ENCODE measurements around the gene POLR2A. TPM values are rescaled to one million over a fixed set of nuclear protein-coding genes. Genes with fewer than 3 reads are reported as not detected.
A peak's percentile ranks its signal among the peaks of the same experiment; 100 is the strongest.

The POLR2A gene
- total RNA-seq, 2 experiments from 2014 or later, result 219 to 223 TPM

DNA sequence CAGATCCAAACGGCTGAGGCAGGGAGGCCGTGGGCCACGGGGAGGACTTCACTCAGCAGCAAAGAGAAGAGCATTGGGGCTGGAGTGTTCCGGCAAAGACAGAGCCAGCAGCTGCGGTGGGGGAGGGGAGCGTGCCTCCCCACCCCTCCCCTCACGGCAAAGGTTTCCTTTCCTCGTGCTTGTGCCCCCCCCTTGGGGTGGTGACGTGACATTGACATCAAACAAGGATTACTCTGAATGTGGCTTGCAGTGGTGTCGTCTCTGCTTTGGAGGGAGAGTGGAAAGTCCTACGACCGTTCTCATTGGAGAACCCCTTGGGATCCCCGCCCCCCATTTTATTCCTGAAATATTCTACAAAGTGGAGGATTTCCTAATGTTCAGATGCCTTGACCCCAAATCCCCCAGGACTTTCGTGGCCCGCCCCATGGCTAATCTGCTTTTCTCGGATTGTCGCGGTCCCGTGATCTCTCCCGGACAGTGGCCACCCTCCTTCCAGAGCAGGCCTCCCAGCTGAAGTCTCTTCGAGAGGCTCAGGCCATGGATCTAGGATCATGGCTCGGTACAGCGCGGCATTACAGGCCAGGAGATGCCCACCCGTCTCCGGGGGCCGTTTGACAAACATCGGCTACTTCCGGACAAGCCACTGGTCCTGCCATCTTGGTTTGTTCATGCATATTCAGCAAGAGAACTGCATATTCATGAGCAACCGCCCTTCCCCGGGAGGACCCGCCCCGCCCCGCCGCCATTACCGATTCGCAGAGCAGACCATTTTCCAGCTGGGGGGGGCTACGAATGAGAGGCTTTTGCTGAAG, 705 bp upstream of the POLR2A start:
- peak overlapping the region; percentile 96 for H3K4me3 Mint-ChIP-seq
- POLR2A ChIA-PET, result interaction anchor here (0.7 to 4.2 kb wide), 27 partner anchors 11 to 235 kb away, joined by 3 to 55 read pairs (median 7); partner anchors contain the start of genes ACAP1, FGF11, MPDU1 and PLSCR3
- peak overlapping the region; percentile 99 for H3K27ac Mint-ChIP-seq
- DNase-seq, result peak; percentile 98
- TF ChIP-seq, protein P1, sequence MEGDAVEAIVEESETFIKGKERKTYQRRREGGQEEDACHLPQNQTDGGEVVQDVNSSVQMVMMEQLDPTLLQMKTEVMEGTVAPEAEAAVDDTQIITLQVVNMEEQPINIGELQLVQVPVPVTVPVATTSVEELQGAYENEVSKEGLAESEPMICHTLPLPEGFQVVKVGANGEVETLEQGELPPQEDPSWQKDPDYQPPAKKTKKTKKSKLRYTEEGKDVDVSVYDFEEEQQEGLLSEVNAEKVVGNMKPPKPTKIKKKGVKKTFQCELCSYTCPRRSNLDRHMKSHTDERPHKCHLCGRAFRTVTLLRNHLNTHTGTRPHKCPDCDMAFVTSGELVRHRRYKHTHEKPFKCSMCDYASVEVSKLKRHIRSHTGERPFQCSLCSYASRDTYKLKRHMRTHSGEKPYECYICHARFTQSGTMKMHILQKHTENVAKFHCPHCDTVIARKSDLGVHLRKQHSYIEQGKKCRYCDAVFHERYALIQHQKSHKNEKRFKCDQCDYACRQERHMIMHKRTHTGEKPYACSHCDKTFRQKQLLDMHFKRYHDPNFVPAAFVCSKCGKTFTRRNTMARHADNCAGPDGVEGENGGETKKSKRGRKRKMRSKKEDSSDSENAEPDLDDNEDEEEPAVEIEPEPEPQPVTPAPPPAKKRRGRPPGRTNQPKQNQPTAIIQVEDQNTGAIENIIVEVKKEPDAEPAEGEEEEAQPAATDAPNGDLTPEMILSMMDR (IDR thresholded peaks at IDR 0.05), result no peak
- H3K9me3 Mint-ChIP-seq, result no peaks in the 10 kb centered on the region
- intact Hi-C loops (cut with micrococcal nuclease), result loop anchor here (5.0 to 10.0 kb wide), 2 partner anchors 46 to 129 kb away; partner anchors contain the start of genes FGF11, KCTD11, TMEM102 and TMEM95
- peaks cover 29% of the 10 kb centered on the region for H3K36me3 Mint-ChIP-seq (ENCODE audit: low read depth)
- ATAC-seq, result peak; percentile 60
- H3K27me3 Mint-ChIP-seq, result no peaks in the 10 kb centered on the region
- CTCF ChIA-PET, result interaction anchor here (1.1 to 2.6 kb wide), 2 partner anchors 47 to 77 kb away, joined by 4 to 14 read pairs; partner anchors contain the start of gene SENP3
- peaks cover 56% of the 10 kb centered on the region for H3K4me1 Mint-ChIP-seq (ENCODE audit: low read depth)

DNA sequence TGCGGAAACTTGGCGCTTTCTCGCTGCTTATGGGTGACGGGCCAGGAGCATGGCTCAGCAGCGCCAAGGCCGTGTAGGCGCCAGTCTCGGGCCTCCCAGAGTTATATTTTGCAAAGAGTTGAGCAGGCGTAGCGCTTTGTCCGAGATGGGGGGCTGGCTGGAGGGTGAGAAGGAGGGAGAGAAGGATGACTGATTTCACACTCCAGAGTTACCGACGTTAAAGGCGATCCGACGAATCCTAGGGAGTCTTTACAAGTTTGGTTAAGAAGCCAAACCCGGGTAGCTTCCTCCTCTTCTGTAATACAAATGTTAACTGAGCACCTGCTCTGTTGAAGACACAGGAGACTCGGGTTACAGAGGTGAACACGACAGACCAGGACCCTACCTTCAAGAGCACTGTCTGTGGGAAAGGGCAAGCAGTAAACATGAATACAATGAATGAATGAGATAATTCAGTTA, 782 bp downstream of the POLR2A start:
- Mint-ChIP-seq H3K27me3 (no peaks in the 10 kb centered on the region), H3K4me1 (ENCODE audit: low read depth) (peaks cover 66% of the 10 kb centered on the region), H3K27ac (peak overlapping the region; percentile 99), H3K9me3 (no peaks in the 10 kb centered on the region), H3K4me3 (peak overlapping the region; percentile 96), H3K36me3 (ENCODE audit: low read depth) (peaks cover 37% of the 10 kb centered on the region)
- intact Hi-C loops (cut with micrococcal nuclease), result loop anchor here (5.0 to 10.0 kb wide), 2 partner anchors 48 to 130 kb away; partner anchors contain the start of genes FGF11, KCTD11, TMEM102 and TMEM95
- ChIA-PET POLR2A (interaction anchor here (0.7 to 4.2 kb wide), 51 partner anchors 8 to 357 kb away, joined by 3 to 55 read pairs (median 6); partner anchors contain the start of genes ACAP1, FGF11, MPDU1 and PLSCR3), CTCF (interaction anchor here (1.0 to 3.5 kb wide), 6 partner anchors 20 to 131 kb away, joined by 3 to 27 read pairs (median 6); partner anchors contain the start of genes SENP3 and TMEM102)
- DNase-seq (no peak), ATAC-seq (no peak)
- TF ChIP-seq, protein P1 (IDR thresholded peaks at IDR 0.05), result no peak

DNA sequence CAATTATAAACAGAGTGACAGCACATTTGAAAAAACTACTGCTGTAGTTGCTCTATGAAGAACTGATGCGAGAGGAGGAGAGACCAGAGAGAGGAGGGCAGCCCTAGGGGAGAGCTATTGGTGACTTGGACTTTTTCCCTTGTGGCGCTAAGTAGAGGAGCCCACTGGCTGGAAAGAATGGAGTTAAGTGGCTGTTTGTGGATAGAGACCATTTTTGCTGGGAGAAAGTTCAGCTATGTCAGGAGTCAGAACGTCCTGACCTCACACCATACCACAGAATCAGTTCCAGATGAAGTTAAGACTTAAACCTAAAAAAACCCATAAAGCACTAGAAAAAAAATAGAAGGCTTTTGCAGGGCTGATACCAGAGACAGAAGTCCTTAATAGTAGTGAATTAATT, 2.0 kb downstream of the POLR2A start:
- H3K9me3 Mint-ChIP-seq, result no peaks in the 10 kb centered on the region
- H3K27ac Mint-ChIP-seq, result peak overlapping the region; percentile 37
- TF ChIP-seq, protein P1 (IDR thresholded peaks at IDR 0.05), result no peak
- peak overlapping the region; percentile 96 for H3K4me3 Mint-ChIP-seq
- H3K4me1 Mint-ChIP-seq (ENCODE audit: low read depth), result peaks cover 66% of the 10 kb centered on the region
- ATAC-seq (no peak), DNase-seq (no peak)
- H3K36me3 Mint-ChIP-seq (ENCODE audit: low read depth), result peaks cover 43% of the 10 kb centered on the region
- intact Hi-C loops (cut with micrococcal nuclease), result loop anchor here (10.0 kb wide), 1 partner anchor 131 kb away; the partner anchor contains the start of genes KCTD11 and TMEM95
- ChIA-PET CTCF (interaction anchor here (1.0 to 3.5 kb wide), 7 partner anchors 9 to 130 kb away, joined by 3 to 27 read pairs (median 3); partner anchors contain the start of genes SENP3 and TMEM102), POLR2A (interaction anchor here (0.8 to 4.2 kb wide), 38 partner anchors 8 to 252 kb away, joined by 3 to 55 read pairs (median 5); partner anchors contain the start of genes ACAP1, DVL2, FGF11 and MPDU1)
- no peaks in the 10 kb centered on the region for H3K27me3 Mint-ChIP-seq

DNA sequence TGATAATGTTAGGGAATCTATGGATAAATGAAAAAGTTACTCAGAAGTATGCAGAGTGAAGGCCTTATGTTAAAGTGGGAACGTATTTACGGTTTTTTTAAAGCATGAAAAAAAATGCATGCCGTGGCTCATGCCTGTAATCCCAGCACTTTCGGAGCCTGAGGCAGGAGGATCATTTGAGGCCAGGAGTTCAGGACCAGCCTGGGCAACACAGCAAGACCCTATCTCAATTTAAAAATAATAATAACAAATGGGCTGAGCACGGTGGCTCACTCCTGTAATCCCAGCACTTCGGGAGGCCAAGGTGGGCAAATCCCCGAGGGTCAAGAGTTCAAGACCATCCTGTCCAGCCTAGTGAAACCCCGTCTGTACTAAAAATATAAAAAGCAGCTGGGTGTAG, 6.0 kb downstream of the POLR2A start:
- TF ChIP-seq, protein P1 (IDR thresholded peaks at IDR 0.05), result no peak
- peaks cover 61% of the 10 kb centered on the region for H3K36me3 Mint-ChIP-seq (ENCODE audit: low read depth)
- ChIA-PET CTCF (interaction anchor here (0.8 to 1.7 kb wide), 4 partner anchors 24 to 70 kb away, joined by 3 to 5 read pairs (median 4); no protein-coding TSS in a partner anchor), POLR2A (interaction anchor here (0.6 to 1.6 kb wide), 7 partner anchors 13 to 396 kb away, joined by 3 to 6 read pairs (median 3); partner anchors contain the start of gene SENP3)
- peaks cover 67% of the 10 kb centered on the region for H3K4me1 Mint-ChIP-seq (ENCODE audit: low read depth)
- ATAC-seq (no peak), DNase-seq (no peak)
- peak overlapping the region; percentile 7 for H3K4me3 Mint-ChIP-seq
- peak overlapping the region; percentile 54 for H3K27ac Mint-ChIP-seq
- intact Hi-C loops (cut with micrococcal nuclease), result no loop called here
- no peaks in the 10 kb centered on the region for H3K27me3 Mint-ChIP-seq
- no peaks in the 10 kb centered on the region for H3K9me3 Mint-ChIP-seq
